ENCODE results near the gene NRP1.

The NRP1 gene

GRCh38 chr10:33288127-33288526 is 46.3 kb downstream of the NRP1 start:
- DNase-seq: no peak

- no peak for DNase-seq
Measured at GRCh38 chr10:33287112-33287511, 47.4 kb downstream of the NRP1 start.

- no peak for DNase-seq
Measured at GRCh38 chr10:33286157-33286934, 48.1 kb downstream of the NRP1 start.

- DNase-seq: no peak
Measured at GRCh38 chr10:33284945-33285344, 49.5 kb downstream of the NRP1 start.

- no peak for DNase-seq
Measured at GRCh38 chr10:33279811-33280602, 54.5 kb downstream of the NRP1 start.

GRCh38 chr10:33279276-33279675 is 55.2 kb downstream of the NRP1 start:
- no peak for DNase-seq

- DNase-seq: no peak
Measured at GRCh38 chr10:33278198-33278597, 56.3 kb downstream of the NRP1 start.

- no peak for DNase-seq
Measured at GRCh38 chr10:33277135-33277536, 57.3 kb downstream of the NRP1 start.

GRCh38 chr10:33276282-33276923 is 58.1 kb downstream of the NRP1 start:
- no peak for DNase-seq

GRCh38 chr10:33274096-33274785 is 60.2 kb downstream of the NRP1 start:
- no peak for DNase-seq

- no peak for DNase-seq
Measured at GRCh38 chr10:33273295-33274002, 61.0 kb downstream of the NRP1 start.

- no peak for DNase-seq
Measured at GRCh38 chr10:33272635-33273034, 61.8 kb downstream of the NRP1 start.

GRCh38 chr10:33271969-33272583 is 62.4 kb downstream of the NRP1 start:
- no peak for DNase-seq

GRCh38 chr10:33270971-33271370 is 63.5 kb downstream of the NRP1 start:
- no peak for DNase-seq

- no peak for DNase-seq
Measured at GRCh38 chr10:33267708-33268107, 66.8 kb downstream of the NRP1 start.

- peak; percentile 60 for DNase-seq
Measured at GRCh38 chr10:33265621-33266020, 68.8 kb downstream of the NRP1 start.

- no peak for DNase-seq
Measured at GRCh38 chr10:33263453-33263852, 71.0 kb downstream of the NRP1 start.

- DNase-seq: no peak
Measured at GRCh38 chr10:33262871-33263270, 71.6 kb downstream of the NRP1 start.

GRCh38 chr10:33260403-33261149 is 73.9 kb downstream of the NRP1 start:
- DNase-seq: no peak

GRCh38 chr10:33258967-33259366 is 75.5 kb downstream of the NRP1 start:
- DNase-seq: no peak

GRCh38 chr10:33257439-33258080 is 76.9 kb downstream of the NRP1 start:
- no peak for DNase-seq

Data from activated naive CD4-positive, alpha-beta T cell treated with Interleukin-2 at 50 U/mL for 16 hours (primary cell).